ENCODE results near the gene SLC2A6.

The SLC2A6 gene

DNA sequence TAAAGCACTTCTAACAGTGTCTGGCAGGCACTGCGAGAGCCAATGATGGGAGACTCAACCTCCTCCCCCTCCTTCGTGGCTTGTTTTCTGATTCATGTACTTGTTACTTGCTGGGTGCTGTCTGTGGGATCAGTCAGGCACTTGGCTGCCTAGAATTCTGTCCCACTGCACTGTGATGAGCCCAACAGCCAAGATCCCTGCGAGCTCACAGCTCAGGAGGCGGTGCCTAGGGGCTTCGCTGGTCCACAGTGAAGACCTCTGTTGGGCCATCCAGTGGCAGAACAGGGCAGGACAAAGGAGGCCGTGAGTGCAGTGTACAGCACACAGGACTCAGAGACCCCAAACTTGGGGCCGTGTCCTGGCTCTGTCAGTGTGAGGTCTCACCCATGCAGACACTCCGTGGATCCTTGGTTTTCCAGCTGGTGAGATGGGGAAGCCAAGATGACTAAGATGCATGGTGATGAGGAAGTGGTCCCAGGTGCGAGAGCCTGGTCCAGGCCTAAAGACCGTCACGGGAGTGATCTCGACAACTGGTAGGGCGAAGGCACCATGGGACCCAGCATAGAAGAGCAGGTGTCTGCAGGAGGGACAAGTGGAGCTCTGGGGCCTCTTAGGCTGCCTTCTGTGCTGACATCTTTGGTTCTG, 26.4 kb upstream of the SLC2A6 start:
- in situ Hi-C loops (cut with HindIII; ENCODE audit: low sequenced_read_pairs), result no loop called here
- H3K4me3 ChIP-seq (ENCODE audit: low read depth, low read length), result no peak overlapping the region
- DNase-seq (ENCODE audit: low read depth), result no peak
- TF ChIP-seq, protein P1, sequence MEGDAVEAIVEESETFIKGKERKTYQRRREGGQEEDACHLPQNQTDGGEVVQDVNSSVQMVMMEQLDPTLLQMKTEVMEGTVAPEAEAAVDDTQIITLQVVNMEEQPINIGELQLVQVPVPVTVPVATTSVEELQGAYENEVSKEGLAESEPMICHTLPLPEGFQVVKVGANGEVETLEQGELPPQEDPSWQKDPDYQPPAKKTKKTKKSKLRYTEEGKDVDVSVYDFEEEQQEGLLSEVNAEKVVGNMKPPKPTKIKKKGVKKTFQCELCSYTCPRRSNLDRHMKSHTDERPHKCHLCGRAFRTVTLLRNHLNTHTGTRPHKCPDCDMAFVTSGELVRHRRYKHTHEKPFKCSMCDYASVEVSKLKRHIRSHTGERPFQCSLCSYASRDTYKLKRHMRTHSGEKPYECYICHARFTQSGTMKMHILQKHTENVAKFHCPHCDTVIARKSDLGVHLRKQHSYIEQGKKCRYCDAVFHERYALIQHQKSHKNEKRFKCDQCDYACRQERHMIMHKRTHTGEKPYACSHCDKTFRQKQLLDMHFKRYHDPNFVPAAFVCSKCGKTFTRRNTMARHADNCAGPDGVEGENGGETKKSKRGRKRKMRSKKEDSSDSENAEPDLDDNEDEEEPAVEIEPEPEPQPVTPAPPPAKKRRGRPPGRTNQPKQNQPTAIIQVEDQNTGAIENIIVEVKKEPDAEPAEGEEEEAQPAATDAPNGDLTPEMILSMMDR (IDR thresholded peaks at IDR 0.05; ENCODE audit: low read depth, low read length, missing control alignments), result no peak

DNA sequence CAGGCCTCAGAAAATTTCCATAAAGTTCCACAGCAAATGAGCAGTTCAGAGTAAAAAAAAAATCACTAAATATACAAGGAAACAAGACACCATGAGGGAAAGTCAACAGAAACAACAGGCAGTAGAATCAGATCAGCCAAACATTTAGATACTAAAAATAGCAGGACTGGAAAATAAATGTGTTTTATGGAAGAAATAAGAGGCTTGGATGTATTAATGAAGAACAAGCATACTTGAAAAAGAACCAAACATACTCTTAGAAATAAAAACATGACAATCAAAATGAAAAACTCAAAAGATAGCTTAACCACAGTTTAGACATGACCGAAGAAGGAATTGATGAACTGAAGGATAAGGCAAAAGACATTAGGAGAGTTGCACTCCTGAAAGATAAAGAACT, 23.2 kb upstream of the SLC2A6 start:
- in situ Hi-C loops (cut with HindIII; ENCODE audit: low sequenced_read_pairs), result no loop called here
- DNase-seq (ENCODE audit: low read depth), result no peak
- H3K4me3 ChIP-seq (ENCODE audit: low read depth, low read length), result no peak overlapping the region
- TF ChIP-seq, protein P1 (IDR thresholded peaks at IDR 0.05; ENCODE audit: low read depth, low read length, missing control alignments), result no peak

DNA sequence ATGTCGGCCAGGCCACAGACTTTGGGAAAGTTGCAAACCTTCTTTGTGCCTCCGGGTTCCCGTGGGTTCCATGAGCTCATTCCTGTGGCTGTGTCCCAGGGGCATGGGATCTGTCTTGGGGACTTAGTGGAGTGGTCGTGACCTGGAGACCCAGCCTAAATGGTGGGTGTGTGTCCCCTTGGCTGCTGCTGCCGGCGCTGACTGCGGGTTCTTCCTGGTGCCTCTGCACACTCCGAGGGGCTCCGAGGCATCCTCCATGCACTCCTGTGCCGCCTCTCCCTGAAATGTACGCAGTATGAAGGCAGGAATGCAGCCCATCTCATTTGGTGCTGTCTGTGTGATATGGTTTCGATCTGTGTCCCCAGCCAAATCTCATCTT, 21.0 kb upstream of the SLC2A6 start:
- DNase-seq (ENCODE audit: low read depth), result no peak
- in situ Hi-C loops (cut with HindIII; ENCODE audit: low sequenced_read_pairs), result no loop called here
- TF ChIP-seq, protein P1 (IDR thresholded peaks at IDR 0.05; ENCODE audit: low read depth, low read length, missing control alignments), result no peak
- no peak overlapping the region for H3K4me3 ChIP-seq (ENCODE audit: low read depth, low read length)

DNA sequence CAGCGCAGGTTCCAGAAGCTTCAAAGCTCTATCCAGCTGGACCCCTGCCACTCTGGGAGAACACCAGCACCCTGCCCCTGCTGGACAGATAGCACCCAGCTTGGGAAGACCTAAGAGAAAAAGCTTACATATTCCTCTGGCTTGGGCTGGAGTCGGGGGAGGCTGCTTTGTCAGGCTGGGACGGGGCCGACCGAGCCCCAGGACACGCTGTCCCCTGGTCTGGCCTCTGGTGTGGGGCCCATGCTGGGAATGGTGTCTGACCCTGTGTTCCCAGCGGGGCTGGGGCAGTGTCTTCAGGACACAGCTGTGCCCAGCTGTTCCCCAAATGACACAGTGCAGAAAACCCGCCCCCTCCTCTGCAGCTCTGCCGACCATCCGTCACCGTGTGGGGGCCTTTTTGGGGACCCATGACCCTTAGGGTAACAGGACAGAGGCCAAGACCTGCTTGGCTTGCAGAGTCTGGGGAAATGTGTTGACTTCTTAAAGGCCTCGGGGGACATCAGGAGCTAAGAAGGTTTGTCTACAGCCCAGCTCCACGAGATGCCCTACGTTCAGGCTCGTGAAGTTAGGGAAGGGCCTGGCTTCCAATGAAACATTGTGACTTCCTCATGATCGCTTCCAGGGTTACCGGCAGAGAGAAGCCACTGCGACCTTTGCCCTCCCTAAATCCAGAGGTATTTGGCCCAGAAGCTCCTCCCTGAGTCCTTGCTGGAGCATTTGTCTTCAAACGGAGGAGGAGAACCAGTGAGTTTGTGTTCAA, 20.4 kb upstream of the SLC2A6 start:
- no peak for DNase-seq (ENCODE audit: low read depth)
- no peak overlapping the region for H3K4me3 ChIP-seq (ENCODE audit: low read depth, low read length)
- in situ Hi-C loops (cut with HindIII; ENCODE audit: low sequenced_read_pairs), result no loop called here
- TF ChIP-seq, protein P1 (IDR thresholded peaks at IDR 0.05; ENCODE audit: low read depth, low read length, missing control alignments), result no peak

DNA sequence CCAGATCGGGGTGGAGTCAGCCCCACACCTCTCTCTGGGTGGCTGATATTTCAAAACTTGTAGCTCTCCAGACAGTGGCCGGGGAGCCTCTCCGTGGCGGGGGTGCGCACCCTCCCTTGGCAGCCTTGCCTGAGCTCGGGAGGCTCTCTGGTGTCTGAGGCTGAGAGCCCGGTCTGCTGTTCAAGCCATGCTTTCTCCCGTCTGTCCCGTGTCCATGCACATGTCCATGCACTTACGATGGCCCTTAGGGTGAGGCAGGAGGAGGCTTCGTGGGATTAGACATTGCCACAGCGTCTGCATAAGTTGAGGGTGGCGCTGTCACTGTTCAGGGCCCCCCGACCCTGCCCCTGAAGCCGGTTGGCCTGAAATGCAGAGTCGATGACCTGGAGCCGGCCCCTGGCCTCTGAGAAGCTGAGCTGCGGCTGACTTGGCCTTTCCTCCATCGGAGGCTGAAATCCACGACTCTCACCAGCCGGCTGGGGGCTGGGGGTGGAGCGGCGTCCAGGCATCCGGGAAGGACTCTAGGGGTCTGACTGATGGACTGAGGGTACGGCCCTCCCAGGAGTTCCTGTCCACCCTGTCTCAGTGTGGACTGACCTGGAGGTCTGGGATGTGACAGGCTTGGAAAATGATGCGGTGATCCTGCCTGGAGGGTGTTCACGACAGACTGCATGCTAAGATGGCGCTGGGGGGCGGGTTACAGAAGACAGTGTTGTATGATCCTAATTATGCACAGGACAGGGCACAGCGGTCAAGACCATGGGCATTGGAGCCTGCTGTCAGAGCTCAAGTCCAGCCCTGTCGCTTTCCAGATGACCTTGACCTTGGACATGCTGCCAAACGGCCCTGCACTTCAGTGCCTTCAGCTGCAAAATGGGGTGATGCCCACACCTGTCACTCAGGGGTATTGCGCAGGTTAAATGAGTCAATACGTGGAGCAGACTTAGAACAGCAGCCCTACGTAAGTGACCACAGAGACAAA, 18.3 kb upstream of the SLC2A6 start:
- DNase-seq (ENCODE audit: low read depth), result no peak
- TF ChIP-seq, protein P1 (IDR thresholded peaks at IDR 0.05; ENCODE audit: low read depth, low read length, missing control alignments), result no peak
- no peak overlapping the region for H3K4me3 ChIP-seq (ENCODE audit: low read depth, low read length)
- in situ Hi-C loops (cut with HindIII; ENCODE audit: low sequenced_read_pairs), result no loop called here

All from astrocyte of the cerebellum (primary cell).